Ovary (tissue), 3 donors: ENCODE data around the gene GBF1.

Source experiments
- EP300 ChIP-seq: sonication (generic); formaldehyde crosslinking; IDR thresholded peaks from one replicate; pipeline ENCODE4 v1.6.1; 2017; ENCODE audit warnings: antibody characterized with exemption
- POLR2A ChIP-seq: fragments of 450-650 bp; IDR thresholded peaks from one replicate; pipeline ENCODE4 v1.6.1; 2017; ENCODE audit warnings: antibody characterized with exemption, mild to moderate bottlenecking, moderate library complexity
- TF ChIP-seq, protein P1 (sequence below), 3 donors: fragments of 450-650 bp in 2 of 3; fragments of 200-600 bp in 1 of 3; IDR thresholded peaks; one replicate each; pipeline versions ENCODE4 v1.5.1 to v1.8.0; 2016 to 2022; ENCODE audit warnings: antibody characterized with exemption in 3 of 3, mild to moderate bottlenecking in 1 of 3
- donor health status: DM: no; HTN: no; CAD: no.

DNA sequence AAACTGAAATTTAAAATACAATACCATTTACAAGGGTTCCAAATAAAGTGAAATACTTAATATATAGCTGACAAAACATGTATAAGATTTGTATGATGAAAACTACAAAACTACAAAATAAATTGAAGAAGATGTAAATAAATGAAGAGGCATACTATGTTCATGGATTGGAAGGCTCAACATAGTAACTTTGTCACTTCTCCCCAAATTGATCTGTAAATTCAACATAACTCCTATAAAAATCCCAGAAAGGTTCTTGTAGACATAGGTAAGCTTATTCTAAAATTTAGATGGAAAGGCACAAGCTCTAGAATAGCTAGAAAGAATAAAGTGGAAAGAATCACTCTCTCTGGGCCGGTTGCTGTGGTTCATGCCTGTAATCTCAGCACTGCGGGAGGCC is 126.0 kb downstream of the GBF1 start:
- TF ChIP-seq, protein P1, sequence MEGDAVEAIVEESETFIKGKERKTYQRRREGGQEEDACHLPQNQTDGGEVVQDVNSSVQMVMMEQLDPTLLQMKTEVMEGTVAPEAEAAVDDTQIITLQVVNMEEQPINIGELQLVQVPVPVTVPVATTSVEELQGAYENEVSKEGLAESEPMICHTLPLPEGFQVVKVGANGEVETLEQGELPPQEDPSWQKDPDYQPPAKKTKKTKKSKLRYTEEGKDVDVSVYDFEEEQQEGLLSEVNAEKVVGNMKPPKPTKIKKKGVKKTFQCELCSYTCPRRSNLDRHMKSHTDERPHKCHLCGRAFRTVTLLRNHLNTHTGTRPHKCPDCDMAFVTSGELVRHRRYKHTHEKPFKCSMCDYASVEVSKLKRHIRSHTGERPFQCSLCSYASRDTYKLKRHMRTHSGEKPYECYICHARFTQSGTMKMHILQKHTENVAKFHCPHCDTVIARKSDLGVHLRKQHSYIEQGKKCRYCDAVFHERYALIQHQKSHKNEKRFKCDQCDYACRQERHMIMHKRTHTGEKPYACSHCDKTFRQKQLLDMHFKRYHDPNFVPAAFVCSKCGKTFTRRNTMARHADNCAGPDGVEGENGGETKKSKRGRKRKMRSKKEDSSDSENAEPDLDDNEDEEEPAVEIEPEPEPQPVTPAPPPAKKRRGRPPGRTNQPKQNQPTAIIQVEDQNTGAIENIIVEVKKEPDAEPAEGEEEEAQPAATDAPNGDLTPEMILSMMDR (IDR thresholded peaks at IDR 0.05): no peak
- TF ChIP-seq POLR2A: no peak
- no peak for TF ChIP-seq EP300
